MV-4-11 (cell line): ENCODE results near the gene ACSL4.
"Not testable (repeated sequence)": the region's sequence is repeated elsewhere in the genome, so short reads cannot be mapped to it uniquely, and the experiment has no call there.

Experiments
- DNase-seq: peaks from one replicate; lab custom pipeline; 2025; lab: John Stamatoyannopoulos, UW

Gene ACSL4

GRCh38 chrX:109732017-109732801 is 848 bp downstream of the ACSL4 start:
- DNase-seq, result peak; percentile 71

- peak; percentile 17 for DNase-seq
These were observed 4.9 kb downstream of the ACSL4 start for GRCh38 chrX:109728173-109728535.

- DNase-seq, result not testable (repeated sequence)
These were observed 8.1 kb downstream of the ACSL4 start for GRCh38 chrX:109724971-109725370.

GRCh38 chrX:109720947-109721346 is 12.1 kb downstream of the ACSL4 start:
- DNase-seq, result peak; percentile 68

- no peak for DNase-seq
These were observed 13.8 kb downstream of the ACSL4 start for GRCh38 chrX:109719264-109719663.

GRCh38 chrX:109716431-109717028 is 16.5 kb downstream of the ACSL4 start:
- DNase-seq, result no peak

GRCh38 chrX:109714340-109714958 is 18.6 kb downstream of the ACSL4 start:
- DNase-seq, result peak; percentile 17

GRCh38 chrX:109710181-109710580 is 22.9 kb downstream of the ACSL4 start:
- DNase-seq, result no peak

- DNase-seq, result peak; percentile 81
These were observed 23.9 kb downstream of the ACSL4 start for GRCh38 chrX:109709129-109709631.

- DNase-seq, result peak; percentile 22
These were observed 25.3 kb downstream of the ACSL4 start for GRCh38 chrX:109707720-109708119.

GRCh38 chrX:109707319-109707718 is 25.7 kb downstream of the ACSL4 start:
- DNase-seq, result peak; percentile 37

GRCh38 chrX:109704563-109704962 is 28.5 kb downstream of the ACSL4 start:
- DNase-seq, result no peak

GRCh38 chrX:109697855-109698254 is 35.2 kb downstream of the ACSL4 start:
- no peak for DNase-seq

- no peak for DNase-seq
These were observed 36.8 kb downstream of the ACSL4 start for GRCh38 chrX:109696146-109696740.

GRCh38 chrX:109695637-109696036 is 37.4 kb downstream of the ACSL4 start:
- DNase-seq, result no peak

GRCh38 chrX:109691752-109692151 is 41.3 kb downstream of the ACSL4 start:
- no peak for DNase-seq

GRCh38 chrX:109691277-109691676 is 41.8 kb downstream of the ACSL4 start:
- DNase-seq, result no peak

- no peak for DNase-seq
These were observed 45.2 kb downstream of the ACSL4 start for GRCh38 chrX:109687903-109688302.

GRCh38 chrX:109685656-109686078 is 47.4 kb downstream of the ACSL4 start:
- no peak for DNase-seq

GRCh38 chrX:109684136-109684535 is 48.9 kb downstream of the ACSL4 start:
- DNase-seq, result no peak

GRCh38 chrX:109681475-109682081 is 51.5 kb downstream of the ACSL4 start:
- no peak for DNase-seq

- DNase-seq, result no peak
These were observed 53.2 kb downstream of the ACSL4 start for GRCh38 chrX:109679820-109680219.
